ENCODE measurements around the gene ETV6. TPM values are rescaled to one million over a fixed set of nuclear protein-coding genes. Genes with fewer than 3 reads are reported as not detected.
A peak's percentile ranks its signal among the peaks of the same experiment; 100 is the strongest.

The ETV6 gene
- total and polyA plus RNA-seq, 9 of the 15 experiments (the other 6 are each of a cell fraction or from before 2014, with no cell fraction given), result 0.81 to 12.7 (median 4.1) TPM

- TF ChIP-seq ZNF121 (CRISPR knock-in tag; conservative IDR thresholded peaks at IDR 0.05), result no peak
- TF ChIP-seq WHSC1 (IDR thresholded peaks at IDR 0.05; ENCODE audit: low read length), result no peak
- no peak for TF ChIP-seq NELFE (IDR thresholded peaks at IDR 0.05; ENCODE audit: insufficient read depth, insufficient read length)
- TF ChIP-seq ETS2 (tag; IDR thresholded peaks at IDR 0.05; ENCODE audit: borderline replicate concordance, poor library complexity, severe bottlenecking), result no peak
- TF ChIP-seq SAP30 (IDR thresholded peaks at IDR 0.05; ENCODE audit: borderline replicate concordance, insufficient read depth, low read depth, low read length, poor library complexity, severe bottlenecking), result no peak
- peak; percentile 36; the same call in 1 of the 2 replicates for TF ChIP-seq ZNF395 (CRISPR knock-in tag; IDR thresholded peaks at IDR 0.05)
- TF ChIP-seq TRIM24 (IDR thresholded peaks at IDR 0.05), result peak; percentile 88 to 90
- no peak for TF ChIP-seq POLR3G (IDR thresholded peaks at IDR 0.05; ENCODE audit: extremely low read depth, insufficient read length, insufficient replicate concordance)
- TF ChIP-seq ZNF717 (CRISPR knock-in tag; IDR thresholded peaks at IDR 0.05), result no peak
- TF ChIP-seq GABPB2 (CRISPR knock-in tag; conservative IDR thresholded peaks at IDR 0.05), result no peak
- TF ChIP-seq RBM14 (IDR thresholded peaks at IDR 0.05; ENCODE audit: borderline replicate concordance, insufficient read depth, low read depth, low read length), result no peak
- TF ChIP-seq ZNF785 (CRISPR knock-in tag; IDR thresholded peaks at IDR 0.05), result no peak
- TF ChIP-seq GTF2B (IDR thresholded peaks at IDR 0.05; ENCODE audit: extremely low read depth, insufficient read length), result no peak
- no peak for TF ChIP-seq E2F3 (CRISPR knock-in tag; IDR thresholded peaks at IDR 0.05)
- TF ChIP-seq CTBP1 (IDR thresholded peaks at IDR 0.05; ENCODE audit: borderline replicate concordance), result 0 out of 2 replicates have a peak, but pooled peaks have one; percentile 30
- no peak for TF ChIP-seq DDX20 (tag; IDR thresholded peaks at IDR 0.05; ENCODE audit: low read depth)
- TF ChIP-seq CEBPG (CRISPR knock-in tag; IDR thresholded peaks at IDR 0.05), result no peak
- peak in 1 of 2 experiments; percentile 60; a peak in 1 of 4 replicates for TF ChIP-seq CEBPG (tag; conservative IDR thresholded peaks at IDR 0.05 in 1 of 2, IDR thresholded peaks at IDR 0.05 in 1 of 2)
- no peak for TF ChIP-seq THAP12 (CRISPR knock-in tag; IDR thresholded peaks at IDR 0.05)
- no peak for TF ChIP-seq HNRNPK (IDR thresholded peaks at IDR 0.05; ENCODE audit: low read depth, low read length, poor library complexity, severe bottlenecking)
- no peak for TF ChIP-seq SMAD2 (IDR thresholded peaks at IDR 0.05; ENCODE audit: low read depth, low read length)
- peak; percentile 72 for TF ChIP-seq ZNF143 (CRISPR knock-in tag; IDR thresholded peaks at IDR 0.05)
- no peak for TF ChIP-seq EZH2 (IDR thresholded peaks at IDR 0.05; ENCODE audit: borderline replicate concordance, low read depth, low read length)
- TF ChIP-seq FIP1L1 (IDR thresholded peaks at IDR 0.05; ENCODE audit: low read depth, low read length, poor library complexity, severe bottlenecking), result no peak
- TF ChIP-seq POLR2A (conservative IDR thresholded peaks at IDR 0.05), result no peak
Observed at GRCh38 chr12:11798856-11799501, 149.5 kb downstream of the ETV6 start (continued).
